8988T (cell line): ENCODE results near the gene CCDC7.
"Not testable (repeated sequence)": the region's sequence is repeated elsewhere in the genome, so short reads cannot be mapped to it uniquely, and the experiment has no call there.

Experiments used
- DNase-seq: peaks from one replicate; pipeline ENCODE4 v3.0.0; 2011

Gene CCDC7

GRCh38 chr10:32738958-32739357 is 293.0 kb downstream of the CCDC7 start:
- no peak for DNase-seq

GRCh38 chr10:32744321-32744720 is 298.4 kb downstream of the CCDC7 start:
- DNase-seq = no peak

- DNase-seq = no peak
These were observed 300.9 kb downstream of the CCDC7 start for GRCh38 chr10:32746869-32747268.

- no peak for DNase-seq
These were observed 305.6 kb downstream of the CCDC7 start for GRCh38 chr10:32751582-32751981.

GRCh38 chr10:32754900-32755299 is 309.0 kb downstream of the CCDC7 start:
- not testable (repeated sequence) for DNase-seq

GRCh38 chr10:32771217-32771616 is 325.3 kb downstream of the CCDC7 start:
- no peak for DNase-seq

- no peak for DNase-seq
These were observed 327.2 kb downstream of the CCDC7 start for GRCh38 chr10:32773105-32773504.

- DNase-seq = no peak
These were observed 341.0 kb downstream of the CCDC7 start for GRCh38 chr10:32786968-32787367.

GRCh38 chr10:32787690-32788284 is 341.8 kb downstream of the CCDC7 start:
- DNase-seq = no peak

GRCh38 chr10:32788359-32788758 is 342.4 kb downstream of the CCDC7 start:
- DNase-seq = no peak

GRCh38 chr10:32790483-32790882 is 344.5 kb downstream of the CCDC7 start:
- DNase-seq = no peak

GRCh38 chr10:32793033-32793432 is 347.1 kb downstream of the CCDC7 start:
- DNase-seq = no peak

- no peak for DNase-seq
These were observed 349.8 kb downstream of the CCDC7 start for GRCh38 chr10:32795598-32796183.

GRCh38 chr10:32797393-32797792 is 351.5 kb downstream of the CCDC7 start:
- DNase-seq = not testable (repeated sequence)

- DNase-seq = no peak
These were observed 401.0 kb downstream of the CCDC7 start for GRCh38 chr10:32846974-32847373.

- DNase-seq = no peak
These were observed 405.4 kb downstream of the CCDC7 start for GRCh38 chr10:32851301-32851700.

- DNase-seq = no peak
These were observed 408.5 kb downstream of the CCDC7 start for GRCh38 chr10:32854435-32854834.

GRCh38 chr10:32865170-32865569 is 419.2 kb downstream of the CCDC7 start:
- DNase-seq = no peak

GRCh38 chr10:32877915-32878314 is 432.0 kb downstream of the CCDC7 start:
- DNase-seq = no peak

GRCh38 chr10:32878646-32879045 is 432.7 kb downstream of the CCDC7 start:
- no peak for DNase-seq

GRCh38 chr10:32882076-32882475 is 436.1 kb downstream of the CCDC7 start:
- no peak for DNase-seq

GRCh38 chr10:32887481-32887880 is 441.5 kb downstream of the CCDC7 start:
- no peak for DNase-seq

GRCh38 chr10:32888161-32888927 is 442.4 kb downstream of the CCDC7 start:
- no peak for DNase-seq

- no peak for DNase-seq
These were observed 443.8 kb downstream of the CCDC7 start for GRCh38 chr10:32889631-32890212.
